Suprapubic skin (tissue), 4 donors: Measurements from ENCODE around the gene GAST. TPM values are rescaled to one million over a fixed set of nuclear protein-coding genes. Genes with fewer than 3 reads are reported as not detected.

Source experiments
- DNase-seq, 2 donors: peaks; one replicate each; pipeline ENCODE4 v3.0.0-alpha.2; 2019; ENCODE audit warnings: low spot score in 2 of 2
- H3K27ac ChIP-seq: fragments of 200-600 bp; sonication (generic); one replicate; pipeline ENCODE4 v1.5.1; 2019
- H3K27me3 ChIP-seq: fragments of 200-600 bp; sonication (generic); one replicate; pipeline ENCODE4 v1.5.1; 2019
- H3K36me3 ChIP-seq: fragments of 200-600 bp; sonication (generic); one replicate; pipeline ENCODE4 v1.5.1; 2019
- H3K4me1 ChIP-seq: fragments of 200-600 bp; sonication (generic); one replicate; pipeline ENCODE4 v1.5.1; 2019
- H3K4me3 ChIP-seq: fragments of 200-600 bp; sonication (generic); one replicate; pipeline ENCODE4 v1.5.1; 2019; ENCODE audit warnings: mild to moderate bottlenecking
- H3K9me3 ChIP-seq: fragments of 200-600 bp; sonication (generic); one replicate; pipeline ENCODE4 v1.5.1; 2019
- CTCF ChIP-seq, 2 donors: fragments of 200-600 bp in 1 of 2; fragments of 450-650 bp in 1 of 2; sonication (generic) in 1 of 2; IDR thresholded peaks; one replicate each; pipeline ENCODE4 v1.5.1; 2016 to 2019; ENCODE audit warnings: antibody characterized with exemption in 2 of 2, mild to moderate bottlenecking in 1 of 2, moderate library complexity in 1 of 2
- EP300 ChIP-seq: sonication (generic); formaldehyde crosslinking; IDR thresholded peaks from one replicate; pipeline ENCODE4 v1.6.1; 2017; ENCODE audit warnings: antibody characterized with exemption
- POLR2A ChIP-seq, 2 donors: fragments of 450-650 bp; IDR thresholded peaks; one replicate each; pipeline ENCODE4 v1.6.1; 2017; ENCODE audit warnings: antibody characterized with exemption in 2 of 2, mild to moderate bottlenecking in 2 of 2, moderate library complexity in 2 of 2
- POLR2AphosphoS5 ChIP-seq, 3 donors: sonication (generic); formaldehyde crosslinking; IDR thresholded peaks; one replicate each; pipeline ENCODE4 v1.6.1; 2017; ENCODE audit warnings: antibody characterized with exemption in 3 of 3
- WGBS: methylation state at CpG from one replicate; pipeline ENCODE4 v1.1.5; 2018; 5-methylcytosine and 5-hydroxymethylcytosine counted together
- total RNA-seq, 4 donors: library from RNA; depleted of rRNA; stranded (reverse); fragments of >200 nt; gene quantifications; one replicate each; pipeline ENCODE4 v1.1.0, GENCODE V29; 2016

GAST gene
- total RNA-seq, 4 donors from 2014 or later, result not detected

DNA sequence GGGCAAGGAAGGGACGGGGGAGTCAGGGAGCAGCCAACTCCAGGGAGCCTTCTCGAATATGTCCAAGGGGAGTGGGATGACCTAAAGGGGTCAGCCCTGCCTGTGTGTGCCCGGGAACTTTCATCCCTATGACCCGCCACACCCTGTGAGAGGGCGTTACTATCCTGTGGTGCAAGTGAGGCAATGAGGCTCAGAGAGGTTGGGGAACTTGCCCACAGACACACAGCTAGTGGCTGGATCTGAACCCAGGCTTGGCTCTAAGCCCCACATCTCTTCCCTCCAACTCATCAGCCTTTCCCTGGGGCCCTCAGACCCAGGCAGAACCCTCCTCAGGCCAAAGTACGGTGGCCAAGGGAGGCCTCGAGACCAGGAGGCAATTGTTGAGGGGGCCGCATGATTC is 51.2 kb downstream of the GAST start:
- H3K27me3 ChIP-seq, result no peaks in the 10 kb centered on the region
- no peak for DNase-seq
- no peak overlapping the region for H3K4me3 ChIP-seq
- peaks cover 99% of the 10 kb centered on the region for H3K36me3 ChIP-seq
- 84% methylated on average over 6 of the region's 8 CpGs for WGBS
- no peaks in the 10 kb centered on the region for H3K9me3 ChIP-seq
- H3K4me1 ChIP-seq, result no peaks in the 10 kb centered on the region
- no peak overlapping the region for H3K27ac ChIP-seq
- no peak for TF ChIP-seq EP300
- TF ChIP-seq POLR2AphosphoS5 (IDR thresholded peaks at IDR 0.05), result no peak
- TF ChIP-seq POLR2A (IDR thresholded peaks at IDR 0.05), result no peak
- TF ChIP-seq CTCF (IDR thresholded peaks at IDR 0.05), result no peak

Other genes with a start within 250 kb of the GAST start
- 10 to 100 TPM in 3 of 4 donors, under 1 TPM in 1; 0.40 to 71.2 (median 14.8) TPM for gene KRT32, start 244.9 kb upstream of the GAST start, total RNA-seq
- 100 to 1,000 TPM in 1 of 4 donors, 10 to 100 TPM in 2, 1 to 10 TPM in 1; 2.5 to 156 (median 38.8) TPM for gene KRT35, start 231.2 kb upstream of the GAST start, total RNA-seq
- 1 to 10 TPM in 2 of 4 donors, under 1 TPM in 1, not detected in 1; 0.79 to 3.9 (median 1.2) TPM for gene KRT36, start 222.4 kb upstream of the GAST start, total RNA-seq
- gene KRT13, start 206.7 kb upstream of the GAST start, total RNA-seq, result under 1 TPM in 1 of 4 donors, not detected in 3; 0.51 TPM
- 1,000 to 10,000 TPM in 3 of 4 donors, 100 to 1,000 TPM in 1; 690 to 2,507 (median 1,431) TPM for gene KRT15, start 193.4 kb upstream of the GAST start, total RNA-seq
- 100 to 1,000 TPM; 180 to 307 (median 215) TPM for gene KRT19, start 184.0 kb upstream of the GAST start, total RNA-seq
- 1 to 10 TPM in 1 of 4 donors, under 1 TPM in 3; 0.68 to 1.6 (median 0.82) TPM for gene KRT9, start 140.3 kb upstream of the GAST start, total RNA-seq
- over 10,000 TPM in 2 of 4 donors, 1,000 to 10,000 TPM in 2; 7,400 to 12,534 (median 10,685) TPM for gene KRT14, start 125.4 kb upstream of the GAST start, total RNA-seq
- 100 to 1,000 TPM in 3 of 4 donors, 10 to 100 TPM in 1; 65.7 to 772 (median 341) TPM for gene KRT16, start 99.6 kb upstream of the GAST start, total RNA-seq
- gene KRT17, start 87.8 kb upstream of the GAST start, total RNA-seq, result 1,000 to 10,000 TPM in 2 of 4 donors, 100 to 1,000 TPM in 2; 434 to 2,751 (median 1,314) TPM
- 100 to 1,000 TPM; 238 to 471 (median 430) TPM for gene EIF1, start 23.4 kb upstream of the GAST start, total RNA-seq
- gene HAP1, start 22.3 kb downstream of the GAST start, total RNA-seq, result 1 to 10 TPM; 1.0 to 9.3 (median 1.2) TPM
- gene JUP, start 74.4 kb downstream of the GAST start, total RNA-seq, result 1,000 to 10,000 TPM; 1,107 to 2,369 (median 1,992) TPM
- gene P3H4, start 99.6 kb downstream of the GAST start, total RNA-seq, result 10 to 100 TPM in 1 of 4 donors, 1 to 10 TPM in 3; 8.5 to 18.6 (median 9.2) TPM
- 10 to 100 TPM; 11.7 to 14.8 (median 12.4) TPM for gene FKBP10, start 100.7 kb downstream of the GAST start, total RNA-seq
- 10 to 100 TPM; 21.6 to 41.2 (median 30.7) TPM for gene NT5C3B, start 123.9 kb downstream of the GAST start, total RNA-seq
- gene KLHL10, start 125.5 kb downstream of the GAST start, total RNA-seq, result under 1 TPM in 1 of 4 donors, not detected in 3; 0.30 TPM
- gene KLHL11, start 153.1 kb downstream of the GAST start, total RNA-seq, result 10 to 100 TPM; 19.6 to 27.9 (median 21.4) TPM
- gene ACLY, start 206.6 kb downstream of the GAST start, total RNA-seq, result 10 to 100 TPM; 40.5 to 81.9 (median 72.9) TPM
- 1 to 10 TPM in 2 of 4 donors, under 1 TPM in 1, not detected in 1; 0.42 to 1.9 (median 1.3) TPM for gene ODAD4, start 218.3 kb downstream of the GAST start, total RNA-seq